A549 treated with AZD2906 at 1 μM for 4 hours (cell line): ENCODE measurements around the gene REP15. TPM values are rescaled to one million over a fixed set of nuclear protein-coding genes. Genes with fewer than 3 reads are reported as not detected.

ENCODE experiments used
- total RNA-seq: library from RNA; stranded (reverse); fragments of 200-300 nt; extraction: Qiagen RNA extraction; gene quantifications from 5 replicates; pipeline ENCODE4 v1.2.3, GENCODE V29; 2022

Gene REP15
- total RNA-seq = 0.14 to 0.52 TPM (median 0.30 TPM) in 5 replicates

GRCh38 chr12:27696293-27696652 lies at the start of gene REP15:
Gene REP15 (plus strand): TSS chr12:27696447. CDS start chr12:27696563, 116 bp downstream.

GRCh38 chr12:27710592-27711316 lies 14.5 kb downstream of the REP15 start, which contains the start of gene MRPS35:
Gene MRPS35 (plus strand): TSS chr12:27710832. CDS start chr12:27710844, 12 bp downstream.

Other genes starting within 250 kb of the REP15 start
- gene SMCO2, start 249.7 kb upstream of the REP15 start, total RNA-seq = 0.09 to 0.18 TPM (median 0.10 TPM) in 3 of 5 replicates, not detected in the others
- 15.8 to 25.2 TPM (median 20.6 TPM) in 5 replicates for gene PPFIBP1, start 172.2 kb upstream of the REP15 start, total RNA-seq
- gene MRPS35, start 14.4 kb downstream of the REP15 start, total RNA-seq = 86.8 to 100 TPM (median 89.2 TPM) in 5 replicates
- 16.8 to 19.4 TPM (median 18.6 TPM) in 5 replicates for gene KLHL42, start 83.8 kb downstream of the REP15 start, total RNA-seq
- gene MANSC4, start 83.8 kb downstream of the REP15 start, total RNA-seq = not detected in 5 replicates